GM18868 (cell line): ENCODE data around the gene NUP43.
"Not testable (repeated sequence)": the region's sequence is repeated elsewhere in the genome, so short reads cannot be mapped to it uniquely, and the experiment has no call there.

ENCODE experiments used
- ATAC-seq: cut with Tn5 transposase; IDR thresholded peaks from one replicate; pipeline ENCODE4 v1.9.1; 2021; ENCODE audit warnings: mild to moderate bottlenecking, moderate library complexity; ENCODE audit not compliant: unreplicated experiment

The NUP43 gene

GRCh38 chr6:149698175-149698574 lies 48.2 kb downstream of the NUP43 start:
- ATAC-seq = no peak

GRCh38 chr6:149696901-149697300 lies 49.4 kb downstream of the NUP43 start:
- no peak for ATAC-seq

GRCh38 chr6:149694921-149695320 lies 51.4 kb downstream of the NUP43 start:
- no peak for ATAC-seq

GRCh38 chr6:149691201-149691600 lies 55.1 kb downstream of the NUP43 start:
- ATAC-seq = no peak

- ATAC-seq = no peak
Observed at GRCh38 chr6:149686230-149686629, 60.1 kb downstream of the NUP43 start.

- ATAC-seq = no peak
Observed at GRCh38 chr6:149683256-149683859, 63.0 kb downstream of the NUP43 start.

GRCh38 chr6:149681845-149682244 lies 64.5 kb downstream of the NUP43 start:
- ATAC-seq = not testable (repeated sequence)

- no peak for ATAC-seq
Observed at GRCh38 chr6:149681209-149681608, 65.1 kb downstream of the NUP43 start.

- no peak for ATAC-seq
Observed at GRCh38 chr6:149680503-149680902, 65.8 kb downstream of the NUP43 start.
